ENCODE results near the gene AFAP1L2. TPM values are rescaled to one million over a fixed set of nuclear protein-coding genes. Genes with fewer than 3 reads are reported as not detected.

AFAP1L2 gene
- polyA plus RNA-seq, 4 donors: 29.2 to 48.8 (median 44.9) TPM

GRCh38 chr10:114252092-114252491 lies 152.2 kb downstream of the AFAP1L2 start:
- DNase-seq (ENCODE audit: low read depth in 4 of 4, low spot score in 3 of 4): no peak

DNA sequence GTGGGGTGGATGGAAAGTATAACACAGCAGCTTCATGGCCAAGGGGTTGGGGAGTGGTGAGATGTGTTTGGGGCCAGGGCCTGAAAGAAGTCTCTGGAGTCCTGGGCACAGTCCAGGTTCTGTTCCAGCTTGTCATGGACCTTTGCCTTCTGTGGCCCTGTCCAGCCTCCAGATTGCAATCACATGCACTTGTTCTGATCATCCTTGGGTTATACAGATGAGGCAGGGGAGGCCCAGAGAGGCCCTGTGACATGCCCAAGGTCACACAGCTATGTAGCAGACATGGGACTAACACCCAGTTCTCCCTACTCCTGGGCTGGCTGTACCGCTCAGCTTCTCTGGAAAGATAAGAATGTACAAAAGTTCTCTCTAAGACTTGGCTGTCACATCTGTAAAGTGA lies 153.6 kb downstream of the AFAP1L2 start:
- DNase-seq (ENCODE audit: low read depth in 4 of 4, low spot score in 3 of 4): no peak

DNA sequence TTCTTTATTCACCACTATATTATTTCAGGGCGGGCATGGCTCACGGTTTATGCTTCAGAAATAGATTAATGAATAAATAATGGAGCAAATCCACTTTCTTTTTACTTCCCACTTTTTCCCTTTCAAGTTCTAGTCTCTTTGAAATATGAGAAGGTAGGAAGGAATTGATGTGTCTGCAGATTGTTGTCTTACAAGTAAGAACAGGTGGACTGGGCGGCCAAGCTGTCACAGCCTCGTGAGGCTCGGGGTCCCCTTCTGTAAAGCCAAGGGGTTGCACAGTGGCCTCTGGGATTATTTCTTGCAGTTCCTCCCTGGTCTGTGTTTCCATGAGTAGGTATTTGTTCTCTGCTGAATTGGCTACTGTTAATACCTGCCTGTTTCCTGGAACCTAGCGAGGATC lies 154.1 kb downstream of the AFAP1L2 start:
- DNase-seq (ENCODE audit: low read depth in 4 of 4, low spot score in 3 of 4): no peak

DNA sequence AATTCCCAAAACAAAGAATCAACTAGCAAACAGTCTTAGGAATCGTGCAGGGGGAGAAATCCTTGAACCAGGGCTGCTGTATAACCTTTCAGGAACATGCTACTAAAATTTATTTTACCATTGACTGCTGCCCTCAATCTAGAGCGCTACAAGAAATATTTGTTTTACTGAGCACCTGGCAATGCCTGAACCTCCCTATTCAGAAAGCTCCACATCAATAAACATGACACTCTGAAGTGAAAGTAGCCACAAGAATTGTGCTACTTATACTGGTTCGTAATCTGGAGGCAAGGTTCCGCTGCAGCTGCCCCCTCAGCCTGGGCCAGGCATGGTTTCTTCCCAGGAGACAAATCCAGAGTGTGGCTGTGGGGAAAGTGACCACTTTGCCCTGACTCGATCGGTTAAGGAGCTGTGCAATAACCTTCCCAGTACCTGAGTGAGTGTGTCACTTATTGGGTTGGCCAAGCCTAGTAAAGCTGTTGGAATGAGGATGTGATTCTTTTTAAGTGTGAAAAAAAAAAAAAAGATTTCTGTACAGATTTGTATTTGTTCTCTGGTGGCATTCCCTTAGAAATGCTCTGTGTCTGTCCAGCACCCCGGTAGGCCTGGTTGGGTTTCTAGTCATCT lies 157.5 kb downstream of the AFAP1L2 start:
- DNase-seq (ENCODE audit: low read depth in 4 of 4, low spot score in 3 of 4): no peak

GRCh38 chr10:114245121-114245791 lies 159.0 kb downstream of the AFAP1L2 start:
- DNase-seq (ENCODE audit: low read depth in 4 of 4, low spot score in 3 of 4): no peak

Other genes starting within 250 kb of the AFAP1L2 start
- 10 to 100 TPM; 22.5 to 31.1 (median 26.3) TPM for gene CCDC186, start 230.3 kb downstream of the AFAP1L2 start, polyA plus RNA-seq (ENCODE audit: insufficient read length in 4 of 4)
- gene TDRD1, start 225.1 kb downstream of the AFAP1L2 start, polyA plus RNA-seq (ENCODE audit: insufficient read length in 4 of 4): under 1 TPM in 3 of 4 donors, not detected in 1; 0.06 to 0.11 (median 0.07) TPM
- gene VWA2, start 165.2 kb downstream of the AFAP1L2 start, polyA plus RNA-seq (ENCODE audit: insufficient read length in 4 of 4): 1 to 10 TPM in 3 of 4 donors, under 1 TPM in 1; 0.25 to 2.8 (median 2.0) TPM

Data from left renal pelvis (tissue), 4 donors.